OCI-LY1 (cell line): ENCODE measurements around the gene SLX4IP.

ENCODE experiments used
- H2AFZ ChIP-seq: fragments of 200-600 bp; sonication (generic), shearing (Covaris generic); 2 replicates; pipeline ENCODE4 v1.6.0; 2014; ENCODE audit warnings: antibody characterized with exemption, mild to moderate bottlenecking, low read length
- H3F3A ChIP-seq: fragments of 200-600 bp; sonication (generic), shearing (Covaris generic); 2 replicates; pipeline ENCODE4 v1.6.0; 2014; ENCODE audit warnings: mild to moderate bottlenecking, antibody characterized with exemption, low read length, moderate library complexity; ENCODE audit not compliant: insufficient read depth
- H3K27ac ChIP-seq: fragments of 200-600 bp; sonication (generic); 2 replicates; pipeline ENCODE4 v1.5.1; 2014; ENCODE audit warnings: low read length, mixed run types, mild to moderate bottlenecking, low read depth; ENCODE audit not compliant: poor library complexity, severe bottlenecking
- H3K27me3 ChIP-seq: fragments of 200-600 bp; sonication (generic); 2 replicates; pipeline ENCODE4 v1.6.0; 2014; ENCODE audit warnings: antibody characterized with exemption, mild to moderate bottlenecking, low read length, moderate library complexity; ENCODE audit not compliant: insufficient read depth
- H3K36me3 ChIP-seq: fragments of 200-600 bp; sonication (generic); 2 replicates; pipeline ENCODE4 v1.6.1; 2014; ENCODE audit warnings: mild to moderate bottlenecking, antibody characterized with exemption, low read length, moderate library complexity, mixed read lengths; ENCODE audit not compliant: insufficient read depth
- H3K4me1 ChIP-seq: fragments of 200-600 bp; sonication (generic); 2 replicates; pipeline ENCODE4 v1.5.1; 2014; ENCODE audit warnings: mild to moderate bottlenecking, low read length, moderate library complexity; ENCODE audit not compliant: insufficient read depth, severe bottlenecking
- H3K4me2 ChIP-seq: fragments of 200-600 bp; sonication (generic), shearing (Covaris generic); 2 replicates; pipeline ENCODE4 v1.6.1; 2014; ENCODE audit warnings: low read length
- H3K4me3 ChIP-seq: fragments of 200-600 bp; sonication (generic); 2 replicates; pipeline ENCODE4 v1.5.1; 2014; ENCODE audit warnings: low read length, low read depth, mild to moderate bottlenecking, mixed read lengths; ENCODE audit not compliant: poor library complexity, severe bottlenecking
- H3K79me2 ChIP-seq: fragments of 200-600 bp; shearing (Covaris generic); 2 replicates; pipeline ENCODE4 v1.6.1; 2016; ENCODE audit warnings: mixed run types, low read length, mixed read lengths; ENCODE audit not compliant: insufficient read depth
- H3K9ac ChIP-seq: fragments of 200-600 bp; sonication (generic), shearing (Covaris generic); 2 replicates; pipeline ENCODE4 v1.6.1; 2014; ENCODE audit warnings: mild to moderate bottlenecking, low read length, mixed read lengths
- H3K9me2 ChIP-seq: fragments of 200-600 bp; sonication (generic), shearing (Covaris generic); 2 replicates; pipeline ENCODE4 v1.6.1; 2014; ENCODE audit warnings: low read depth, mild to moderate bottlenecking, low read length, mixed read lengths
- H3K9me3 ChIP-seq: fragments of 200-600 bp; shearing (Covaris generic); 2 replicates; pipeline ENCODE4 v1.6.1; 2014; ENCODE audit warnings: low read length, mixed read lengths
- H4K20me1 ChIP-seq: fragments of 200-600 bp; sonication (generic), shearing (Covaris generic); 2 replicates; pipeline ENCODE4 v1.6.0; 2016; ENCODE audit warnings: mild to moderate bottlenecking, low read length; ENCODE audit not compliant: insufficient read depth
- CTCF ChIP-seq: fragments of 200-600 bp; sonication (generic), shearing (Covaris generic); IDR thresholded peaks from 2 replicates; pipeline ENCODE4 v1.5.1; 2017; ENCODE audit warnings: mild to moderate bottlenecking, antibody characterized with exemption, low read length, moderate library complexity, mixed read lengths
- EZH2 ChIP-seq: fragments of 200-600 bp; sonication (generic), shearing (Covaris generic); IDR thresholded peaks from 2 replicates; pipeline ENCODE4 v1.8.0; 2017; ENCODE audit warnings: borderline replicate concordance, mixed run types, mild to moderate bottlenecking, antibody characterized with exemption, low read length, moderate library complexity, mixed read lengths

Gene SLX4IP

GRCh38 chr20:10635476-10636208 lies 200.5 kb downstream of the SLX4IP start:
- Histone ChIP-seq H3K27ac (no peak overlapping the region), H3K4me3 (no peak overlapping the region), H3K9me2 (no peaks in the 10 kb centered on the region), H3K79me2 (no peaks in the 10 kb centered on the region), H3K27me3 (no peaks in the 10 kb centered on the region), H3K4me1 (no peaks in the 10 kb centered on the region), H3K36me3 (no peaks in the 10 kb centered on the region), H2AFZ (no peak overlapping the region), H3F3A (no peaks in the 10 kb centered on the region), H3K9me3 (no peaks in the 10 kb centered on the region), H4K20me1 (no peaks in the 10 kb centered on the region), H3K9ac (no peak overlapping the region), H3K4me2 (no peak overlapping the region)
- TF ChIP-seq EZH2: no peak
- no peak for TF ChIP-seq CTCF

GRCh38 chr20:10636326-10636818 lies 201.3 kb downstream of the SLX4IP start:
- H2AFZ ChIP-seq: no peak overlapping the region
- no peaks in the 10 kb centered on the region for H3K36me3 ChIP-seq
- H3K79me2 ChIP-seq: no peaks in the 10 kb centered on the region
- H3K9ac ChIP-seq: no peak overlapping the region
- H4K20me1 ChIP-seq: no peaks in the 10 kb centered on the region
- H3F3A ChIP-seq: no peaks in the 10 kb centered on the region
- no peaks in the 10 kb centered on the region for H3K27me3 ChIP-seq
- no peaks in the 10 kb centered on the region for H3K9me2 ChIP-seq
- no peak overlapping the region for H3K4me2 ChIP-seq
- H3K4me3 ChIP-seq: no peak overlapping the region
- TF ChIP-seq CTCF (no peak), EZH2 (no peak)
- H3K9me3 ChIP-seq: no peaks in the 10 kb centered on the region
- no peak overlapping the region for H3K27ac ChIP-seq
- H3K4me1 ChIP-seq: no peaks in the 10 kb centered on the region

GRCh38 chr20:10637031-10637559 lies 202.0 kb downstream of the SLX4IP start:
- no peak overlapping the region for H2AFZ ChIP-seq
- TF ChIP-seq CTCF (no peak), EZH2 (no peak)
- H3K9me2 ChIP-seq: no peaks in the 10 kb centered on the region
- H3K4me3 ChIP-seq: no peak overlapping the region
- H3F3A ChIP-seq: no peaks in the 10 kb centered on the region
- no peaks in the 10 kb centered on the region for H3K4me1 ChIP-seq
- H3K9me3 ChIP-seq: no peaks in the 10 kb centered on the region
- no peak overlapping the region for H3K27ac ChIP-seq
- H3K9ac ChIP-seq: no peak overlapping the region
- H4K20me1 ChIP-seq: no peaks in the 10 kb centered on the region
- H3K36me3 ChIP-seq: no peaks in the 10 kb centered on the region
- H3K4me2 ChIP-seq: no peak overlapping the region
- H3K27me3 ChIP-seq: no peaks in the 10 kb centered on the region
- no peaks in the 10 kb centered on the region for H3K79me2 ChIP-seq
